DOHH2 (cell line): ENCODE measurements around the gene CALY.

Experiments
- EZH2phosphoT487 ChIP-seq: fragments of 200-600 bp; sonication (generic); IDR thresholded peaks from 2 replicates; pipeline ENCODE4 v1.6.1; 2017; ENCODE audit warnings: borderline replicate concordance, mild to moderate bottlenecking, antibody characterized with exemption, low read length, moderate library complexity, mixed read lengths
- TF ChIP-seq, protein P1 (sequence below): fragments of 200-600 bp; sonication (generic); IDR thresholded peaks from one replicate; pipeline ENCODE4 v1.5.1; 2014; ENCODE audit warnings: antibody characterized with exemption, mild to moderate bottlenecking, low read depth, low read length; ENCODE audit not compliant: poor library complexity, severe bottlenecking

DNA sequence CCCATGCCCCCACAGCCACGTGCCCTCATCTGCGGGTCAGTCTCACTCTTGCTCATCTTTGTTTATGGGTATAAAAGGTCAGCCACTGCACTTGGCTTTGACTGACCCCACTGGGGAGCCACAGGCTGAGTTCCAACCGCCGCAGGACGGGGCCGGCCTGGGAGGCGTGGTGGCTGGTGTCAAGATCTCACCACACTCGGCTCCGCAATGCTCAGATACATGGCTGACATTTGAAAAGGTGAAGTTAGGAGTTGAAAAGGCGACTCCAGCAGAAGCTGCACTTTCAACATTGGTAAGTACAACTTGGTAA is 42.9 kb downstream of the CALY start:
- TF ChIP-seq, protein P1, sequence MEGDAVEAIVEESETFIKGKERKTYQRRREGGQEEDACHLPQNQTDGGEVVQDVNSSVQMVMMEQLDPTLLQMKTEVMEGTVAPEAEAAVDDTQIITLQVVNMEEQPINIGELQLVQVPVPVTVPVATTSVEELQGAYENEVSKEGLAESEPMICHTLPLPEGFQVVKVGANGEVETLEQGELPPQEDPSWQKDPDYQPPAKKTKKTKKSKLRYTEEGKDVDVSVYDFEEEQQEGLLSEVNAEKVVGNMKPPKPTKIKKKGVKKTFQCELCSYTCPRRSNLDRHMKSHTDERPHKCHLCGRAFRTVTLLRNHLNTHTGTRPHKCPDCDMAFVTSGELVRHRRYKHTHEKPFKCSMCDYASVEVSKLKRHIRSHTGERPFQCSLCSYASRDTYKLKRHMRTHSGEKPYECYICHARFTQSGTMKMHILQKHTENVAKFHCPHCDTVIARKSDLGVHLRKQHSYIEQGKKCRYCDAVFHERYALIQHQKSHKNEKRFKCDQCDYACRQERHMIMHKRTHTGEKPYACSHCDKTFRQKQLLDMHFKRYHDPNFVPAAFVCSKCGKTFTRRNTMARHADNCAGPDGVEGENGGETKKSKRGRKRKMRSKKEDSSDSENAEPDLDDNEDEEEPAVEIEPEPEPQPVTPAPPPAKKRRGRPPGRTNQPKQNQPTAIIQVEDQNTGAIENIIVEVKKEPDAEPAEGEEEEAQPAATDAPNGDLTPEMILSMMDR: no peak
- TF ChIP-seq EZH2phosphoT487: no peak
